ENCODE results near the gene TBC1D20.
"Not testable (repeated sequence)": the region's sequence is repeated elsewhere in the genome, so short reads cannot be mapped to it uniquely, and the experiment has no call there.

Gene TBC1D20, protein sequence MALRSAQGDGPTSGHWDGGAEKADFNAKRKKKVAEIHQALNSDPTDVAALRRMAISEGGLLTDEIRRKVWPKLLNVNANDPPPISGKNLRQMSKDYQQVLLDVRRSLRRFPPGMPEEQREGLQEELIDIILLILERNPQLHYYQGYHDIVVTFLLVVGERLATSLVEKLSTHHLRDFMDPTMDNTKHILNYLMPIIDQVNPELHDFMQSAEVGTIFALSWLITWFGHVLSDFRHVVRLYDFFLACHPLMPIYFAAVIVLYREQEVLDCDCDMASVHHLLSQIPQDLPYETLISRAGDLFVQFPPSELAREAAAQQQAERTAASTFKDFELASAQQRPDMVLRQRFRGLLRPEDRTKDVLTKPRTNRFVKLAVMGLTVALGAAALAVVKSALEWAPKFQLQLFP

DNA sequence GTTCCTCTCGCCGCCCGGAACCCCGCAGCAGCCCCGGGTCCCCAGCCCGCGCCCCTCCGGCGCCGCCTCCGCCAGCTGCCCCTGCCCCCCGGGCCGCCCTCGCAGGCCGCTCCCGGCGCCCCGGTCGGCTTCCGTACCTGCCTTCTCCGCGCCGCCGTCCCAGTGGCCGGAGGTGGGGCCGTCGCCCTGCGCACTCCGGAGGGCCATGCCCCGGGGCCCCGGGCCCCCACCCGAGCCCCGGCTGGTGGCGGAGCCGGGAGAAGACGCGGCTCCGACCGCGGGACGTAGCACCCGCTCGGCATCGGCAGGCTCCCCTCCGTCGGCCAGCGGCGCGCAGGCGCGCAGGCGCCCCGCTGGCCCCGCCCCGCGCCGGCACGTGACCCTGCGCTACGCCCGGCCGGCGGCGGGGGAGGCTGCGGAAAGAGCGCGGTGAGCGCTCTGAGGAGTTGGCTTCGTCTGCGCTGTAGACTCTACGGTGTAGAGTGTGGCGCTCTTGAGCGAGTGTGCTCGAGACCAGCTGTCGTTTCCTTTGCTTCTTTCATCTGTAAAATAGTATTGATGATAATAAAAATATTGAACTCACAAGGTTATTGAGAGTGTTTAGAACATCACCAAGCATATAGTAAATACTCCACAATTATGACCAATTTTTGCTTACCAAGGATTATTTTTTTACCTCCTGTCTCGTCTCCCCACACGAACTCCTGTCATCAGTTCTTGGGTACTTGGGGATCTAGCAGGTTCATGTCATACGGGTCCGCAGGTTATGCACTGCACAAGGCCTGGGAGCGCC is at the start of gene TBC1D20:
TBC1D20 (minus strand) TSS at position 335 of the 793 bp plus-strand sequence; CDS start at position 207, 128 bp downstream.
- DNase-seq (ENCODE audit: low spot score in 2 of 2): peak; percentile 87 to 89
- H3K36me3 ChIP-seq (replicated peaks): peaks cover 4% of the 10 kb centered on the region; the same call in 1 of the 2 replicates
- in situ Hi-C loops (cut with MboI; ENCODE audit: low sequenced_read_pairs): no loop called here
- peaks cover 22% of the 10 kb centered on the region for H3K4me1 ChIP-seq
- no peaks in the 10 kb centered on the region for H3K9me3 ChIP-seq
- no peaks in the 10 kb centered on the region for H3K27me3 ChIP-seq (ENCODE audit: low read depth)
- peak within 1 kb of the TSS; percentile 86 for H3K4me3 ChIP-seq

DNA sequence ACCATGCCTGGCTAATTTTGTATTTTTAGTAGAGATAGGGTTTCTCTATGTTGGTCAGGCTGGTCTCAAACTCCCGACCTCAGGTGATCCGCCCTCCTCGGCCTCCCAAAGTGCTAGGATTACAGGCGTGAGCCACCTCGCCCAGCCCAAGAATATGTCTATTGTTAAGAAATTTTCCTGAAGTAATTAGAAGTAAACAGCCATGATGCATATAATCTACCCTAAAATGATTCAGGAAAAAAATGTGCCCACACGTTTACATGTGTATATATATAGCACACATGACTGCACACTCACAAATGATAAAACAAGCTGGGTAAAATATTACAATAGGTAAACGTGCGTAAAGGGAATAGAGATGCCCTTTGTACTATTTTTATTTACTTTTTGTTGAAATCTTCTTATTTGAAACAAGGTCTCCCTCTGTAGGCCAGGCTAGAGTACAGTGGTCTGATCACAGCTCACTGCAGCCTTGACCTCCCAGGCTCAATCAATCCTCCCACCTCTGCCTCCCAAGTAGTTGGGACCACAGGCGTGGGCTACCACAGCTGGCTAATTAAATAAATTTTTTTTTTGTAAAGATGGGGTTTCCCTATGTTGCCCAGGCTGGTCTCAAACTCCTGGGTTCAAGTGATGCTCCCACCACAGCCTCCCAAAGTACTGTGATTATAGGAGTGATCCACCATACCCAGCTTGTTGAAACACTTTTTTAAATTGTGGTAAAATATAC is 48.2 kb upstream of the TBC1D20 start:
- in situ Hi-C loops (cut with MboI; ENCODE audit: low sequenced_read_pairs); H3K4me3 ChIP-seq; H3K4me1 ChIP-seq; DNase-seq (ENCODE audit: low spot score in 2 of 2); H3K27me3 ChIP-seq (ENCODE audit: low read depth); H3K9me3 ChIP-seq: not testable (repeated sequence)
- peaks cover 32% of the 10 kb centered on the region for H3K36me3 ChIP-seq (replicated peaks)

DNA sequence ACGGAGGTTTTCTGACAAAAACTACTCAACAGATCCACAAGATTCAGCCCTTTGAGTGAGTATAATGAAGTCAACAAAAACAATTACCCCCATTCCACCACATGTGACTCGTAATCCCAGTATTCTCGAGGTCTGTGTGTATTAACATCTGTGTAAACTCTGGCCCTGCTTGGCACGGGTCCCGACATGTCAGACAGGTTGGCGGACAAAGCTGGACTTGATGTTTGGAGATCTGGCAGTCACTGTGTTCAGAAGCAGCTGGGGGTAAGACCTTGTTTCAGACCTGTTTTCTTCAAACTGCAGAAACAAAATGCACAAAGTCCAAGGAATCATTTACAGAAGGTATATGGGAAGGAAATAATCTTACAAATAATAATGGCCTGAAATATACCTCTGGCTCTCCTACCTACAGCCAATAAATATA is 46.0 kb upstream of the TBC1D20 start:
- H3K36me3 ChIP-seq (replicated peaks): peaks cover 47% of the 10 kb centered on the region
- H3K4me1 ChIP-seq; DNase-seq (ENCODE audit: low spot score in 2 of 2); H3K9me3 ChIP-seq; H3K27me3 ChIP-seq (ENCODE audit: low read depth); H3K4me3 ChIP-seq; in situ Hi-C loops (cut with MboI; ENCODE audit: low sequenced_read_pairs): not testable (repeated sequence)

DNA sequence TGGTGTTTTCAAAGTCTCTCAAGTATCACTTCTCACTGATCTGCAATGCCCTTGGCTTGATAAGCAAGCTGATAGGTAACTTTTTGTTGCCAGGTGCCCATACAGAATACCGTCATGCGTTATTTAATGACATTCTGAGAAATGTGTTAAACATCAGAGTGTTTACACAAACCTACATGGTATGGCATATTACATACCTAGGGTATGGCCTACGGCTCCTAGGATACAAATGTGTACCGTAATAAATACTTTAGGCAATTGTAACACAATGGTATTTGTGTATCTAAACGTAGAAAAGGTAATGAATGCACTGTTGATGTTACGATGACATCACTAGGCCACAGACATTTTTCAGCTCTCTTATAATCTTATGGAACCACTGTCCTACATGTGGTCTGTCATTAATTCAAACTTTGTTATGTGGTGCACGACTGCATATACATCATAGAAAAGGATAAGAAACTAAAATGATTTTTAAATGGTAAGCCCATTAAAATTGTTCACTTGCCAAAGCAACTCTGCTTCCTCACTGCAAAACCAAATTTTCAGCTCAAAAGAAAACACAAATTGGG is 45.5 kb upstream of the TBC1D20 start:
- Histone ChIP-seq H3K9me3 (no peaks in the 10 kb centered on the region), H3K36me3 (replicated peaks) (peaks cover 52% of the 10 kb centered on the region), H3K4me1 (no peaks in the 10 kb centered on the region), H3K27me3 (ENCODE audit: low read depth) (no peaks in the 10 kb centered on the region), H3K4me3 (no peak overlapping the region)
- in situ Hi-C loops (cut with MboI; ENCODE audit: low sequenced_read_pairs): no loop called here
- DNase-seq (ENCODE audit: low spot score in 2 of 2): no peak

DNA sequence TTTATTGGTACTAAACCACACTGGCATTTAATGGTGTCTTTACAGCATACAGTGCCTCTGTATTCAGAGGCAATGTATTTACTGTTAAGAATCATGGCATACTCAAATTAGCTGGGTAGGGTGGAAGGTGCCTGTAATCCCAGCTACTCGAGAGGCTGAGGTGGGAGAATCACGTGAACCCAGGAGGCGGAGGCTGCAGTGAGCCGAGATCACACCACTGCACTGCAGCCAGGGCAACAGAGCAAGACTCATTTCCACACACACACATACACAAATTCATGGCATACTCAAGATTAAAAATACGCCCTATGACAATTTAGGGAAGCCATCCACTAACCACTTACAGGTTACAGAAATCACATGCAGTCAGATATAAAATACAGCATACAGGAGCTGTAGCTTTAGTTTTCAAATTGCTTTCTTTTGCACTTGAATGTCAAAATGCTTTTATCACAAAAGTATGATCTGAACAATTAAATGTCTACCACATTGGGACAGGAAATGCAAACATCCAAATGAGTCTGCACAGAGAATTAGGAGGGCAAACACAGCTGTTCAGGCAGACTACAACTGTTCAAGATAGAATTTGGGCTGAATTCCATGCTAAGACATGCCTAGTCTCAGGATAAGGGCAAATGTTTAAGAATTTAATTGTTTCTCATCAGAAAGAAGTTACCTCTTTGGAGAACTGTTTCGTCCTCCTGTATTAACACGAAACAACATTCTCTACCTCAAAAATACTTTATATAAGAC is 44.8 kb upstream of the TBC1D20 start:
- in situ Hi-C loops (cut with MboI; ENCODE audit: low sequenced_read_pairs): no loop called here
- peaks cover 59% of the 10 kb centered on the region for H3K36me3 ChIP-seq (replicated peaks)
- no peaks in the 10 kb centered on the region for H3K4me1 ChIP-seq
- H3K27me3 ChIP-seq (ENCODE audit: low read depth): no peaks in the 10 kb centered on the region
- DNase-seq (ENCODE audit: low spot score in 2 of 2): no peak
- H3K9me3 ChIP-seq: no peaks in the 10 kb centered on the region
- H3K4me3 ChIP-seq: no peak overlapping the region

DNA sequence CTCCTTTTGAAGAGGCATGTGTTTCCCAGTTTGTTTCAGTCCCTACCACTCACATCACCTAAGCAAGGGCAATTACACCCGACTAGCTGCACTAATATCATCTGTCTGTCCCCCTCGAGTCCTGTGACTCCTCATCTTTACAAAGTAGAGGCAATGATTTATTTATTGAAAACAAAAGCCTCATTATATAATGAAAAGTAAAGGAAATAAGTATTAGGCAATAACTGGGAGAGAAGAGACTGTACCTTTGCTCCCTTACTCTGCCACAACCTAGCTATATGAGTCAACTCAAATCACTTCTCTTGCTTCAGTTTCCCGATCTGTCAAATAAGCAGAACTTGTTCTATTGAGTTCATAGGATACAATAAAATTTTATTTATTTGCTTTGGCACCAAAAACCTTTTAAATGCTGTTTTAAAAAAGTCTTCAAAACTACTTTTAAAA is 42.3 kb upstream of the TBC1D20 start:
- no peaks in the 10 kb centered on the region for H3K27me3 ChIP-seq (ENCODE audit: low read depth)
- in situ Hi-C loops (cut with MboI; ENCODE audit: low sequenced_read_pairs): no loop called here
- no peaks in the 10 kb centered on the region for H3K9me3 ChIP-seq
- no peak for DNase-seq (ENCODE audit: low spot score in 2 of 2)
- peaks cover 74% of the 10 kb centered on the region for H3K36me3 ChIP-seq (replicated peaks)
- H3K4me3 ChIP-seq: no peak overlapping the region
- H3K4me1 ChIP-seq: no peaks in the 10 kb centered on the region

DNA sequence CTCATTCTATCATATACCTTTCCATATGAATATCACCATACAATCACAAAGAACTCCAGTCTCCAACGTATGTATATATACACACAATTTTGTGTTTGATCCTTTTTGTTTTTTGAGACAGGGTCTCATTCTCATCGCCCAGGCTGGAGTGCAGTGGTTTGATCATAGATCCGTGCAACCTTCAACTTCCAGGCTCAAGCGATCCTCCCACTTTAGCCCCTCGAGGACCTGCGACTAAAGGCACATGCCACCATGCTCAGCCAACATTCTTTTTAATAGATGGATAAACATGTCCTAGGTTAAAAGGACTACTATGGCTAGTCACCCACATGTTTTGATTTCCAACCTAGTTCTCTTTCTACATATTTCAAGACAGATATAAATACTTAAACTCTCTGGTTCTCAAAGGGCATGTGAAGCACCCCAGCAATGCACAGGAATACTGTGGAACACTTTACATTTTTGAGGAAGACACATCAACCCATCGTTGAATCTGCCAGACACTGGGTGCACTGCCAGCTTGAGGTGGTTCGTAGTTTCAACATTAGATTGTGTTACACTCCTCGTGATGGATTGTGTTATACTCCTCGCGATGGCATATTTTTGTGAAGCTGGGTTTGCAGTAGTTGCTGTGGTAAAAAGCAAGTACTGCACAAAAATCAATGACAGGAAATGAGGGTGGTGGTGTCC is 40.9 kb upstream of the TBC1D20 start:
- H3K4me1 ChIP-seq: no peaks in the 10 kb centered on the region
- no peaks in the 10 kb centered on the region for H3K27me3 ChIP-seq (ENCODE audit: low read depth)
- in situ Hi-C loops (cut with MboI; ENCODE audit: low sequenced_read_pairs): no loop called here
- H3K9me3 ChIP-seq: no peaks in the 10 kb centered on the region
- H3K36me3 ChIP-seq (replicated peaks): peaks cover 80% of the 10 kb centered on the region
- H3K4me3 ChIP-seq: no peak overlapping the region
- no peak for DNase-seq (ENCODE audit: low spot score in 2 of 2)

DNA sequence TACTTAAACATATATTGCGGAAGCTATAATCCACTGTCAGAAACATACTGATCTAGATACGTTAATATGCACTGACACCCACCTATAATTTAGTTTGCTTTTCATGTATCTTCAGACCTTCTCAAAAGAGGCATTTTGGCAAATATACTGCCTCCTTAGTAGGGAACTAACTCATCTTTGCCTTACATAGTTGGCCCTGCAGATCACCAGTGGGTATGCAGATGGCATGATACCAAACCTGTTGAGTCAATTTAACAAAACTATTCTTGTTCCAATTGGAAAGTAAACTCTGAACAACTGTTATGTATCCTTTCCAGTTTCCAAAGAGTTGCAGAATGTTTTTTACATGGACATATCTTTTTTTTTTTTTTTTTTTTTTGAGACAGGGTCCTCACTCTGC is 35.6 kb upstream of the TBC1D20 start:
- Histone ChIP-seq H3K4me1 (no peaks in the 10 kb centered on the region), H3K36me3 (replicated peaks) (peaks cover 81% of the 10 kb centered on the region), H3K27me3 (ENCODE audit: low read depth) (no peaks in the 10 kb centered on the region), H3K4me3 (no peak overlapping the region), H3K9me3 (no peaks in the 10 kb centered on the region)
- in situ Hi-C loops (cut with MboI; ENCODE audit: low sequenced_read_pairs): no loop called here
- no peak for DNase-seq (ENCODE audit: low spot score in 2 of 2)

DNA sequence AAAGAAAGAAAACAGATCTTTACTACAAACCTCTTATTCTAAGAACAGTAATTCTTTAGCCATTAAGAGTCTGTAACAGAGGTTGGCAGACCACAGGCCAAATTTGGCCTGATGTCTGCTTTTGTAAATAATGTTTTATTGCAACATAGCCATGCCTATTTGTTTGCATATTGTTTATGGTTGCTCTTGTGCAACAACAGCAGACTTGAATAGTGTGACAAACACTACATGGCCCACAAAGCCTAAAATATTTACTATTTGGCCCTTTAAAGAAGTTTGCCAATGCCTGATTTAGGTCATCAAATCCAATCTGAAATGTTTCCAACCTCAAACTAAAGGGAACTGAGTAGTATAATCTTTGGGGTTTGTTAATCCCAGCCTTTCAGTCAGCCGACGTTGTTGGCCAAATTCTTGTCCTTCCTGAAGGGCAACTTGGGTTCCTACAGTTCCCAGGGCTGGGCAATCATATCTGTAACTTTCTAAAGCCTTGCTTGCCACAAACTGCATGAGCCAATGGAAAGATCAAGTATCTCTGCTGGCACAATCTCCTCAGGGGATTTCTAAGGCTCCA is 33.9 kb upstream of the TBC1D20 start:
- in situ Hi-C loops (cut with MboI; ENCODE audit: low sequenced_read_pairs): no loop called here
- Histone ChIP-seq H3K36me3 (replicated peaks) (peaks cover 80% of the 10 kb centered on the region), H3K4me3 (no peak overlapping the region), H3K4me1 (no peaks in the 10 kb centered on the region), H3K9me3 (no peaks in the 10 kb centered on the region), H3K27me3 (ENCODE audit: low read depth) (no peaks in the 10 kb centered on the region)
- no peak for DNase-seq (ENCODE audit: low spot score in 2 of 2)

DNA sequence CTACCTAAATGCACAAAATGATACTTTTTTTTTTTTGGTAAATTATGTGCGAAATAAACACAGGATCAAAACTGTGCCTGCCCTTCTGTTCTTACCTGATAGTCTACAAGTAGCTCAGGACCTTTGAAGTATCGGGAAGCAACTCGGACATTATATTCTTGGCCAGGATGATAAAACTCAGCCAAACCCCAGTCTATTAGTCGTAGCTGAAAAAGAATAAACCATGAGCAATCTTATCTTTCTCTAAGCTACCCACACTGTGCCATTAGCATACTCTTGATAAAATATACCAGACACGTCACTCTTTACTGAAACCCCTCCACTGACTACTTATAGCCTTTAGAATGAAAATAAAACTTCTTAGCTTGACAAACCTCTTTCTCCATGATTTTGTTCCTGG is 29.8 kb upstream of the TBC1D20 start:
- DNase-seq (ENCODE audit: low spot score in 2 of 2): no peak
- Histone ChIP-seq H3K4me1 (no peaks in the 10 kb centered on the region), H3K27me3 (ENCODE audit: low read depth) (no peaks in the 10 kb centered on the region), H3K4me3 (no peak overlapping the region), H3K36me3 (replicated peaks) (peaks cover 82% of the 10 kb centered on the region), H3K9me3 (no peaks in the 10 kb centered on the region)
- in situ Hi-C loops (cut with MboI; ENCODE audit: low sequenced_read_pairs): no loop called here

DNA sequence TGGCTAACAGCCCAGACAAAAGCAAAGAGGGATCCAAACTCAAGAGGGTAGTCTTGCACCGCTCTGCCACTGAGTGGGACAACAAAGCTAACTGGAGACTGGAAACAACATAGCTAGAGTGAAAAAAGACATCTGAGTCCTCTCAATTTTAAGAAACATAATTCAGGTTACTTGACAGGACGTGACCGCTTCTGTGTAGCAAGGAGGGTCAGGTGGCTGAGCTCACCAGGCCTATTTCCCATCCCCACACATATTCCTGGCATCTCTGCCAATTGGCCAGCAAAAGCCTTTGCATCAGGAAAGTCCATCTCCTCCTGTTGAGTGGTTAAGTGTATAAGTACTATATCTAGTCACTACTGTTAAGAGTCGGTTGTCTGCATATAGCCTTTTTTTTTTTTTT is 25.3 kb upstream of the TBC1D20 start:
- no peak overlapping the region for H3K4me3 ChIP-seq
- in situ Hi-C loops (cut with MboI; ENCODE audit: low sequenced_read_pairs): no loop called here
- H3K4me1 ChIP-seq: no peaks in the 10 kb centered on the region
- H3K9me3 ChIP-seq: no peaks in the 10 kb centered on the region
- no peaks in the 10 kb centered on the region for H3K27me3 ChIP-seq (ENCODE audit: low read depth)
- DNase-seq (ENCODE audit: low spot score in 2 of 2): no peak
- peaks cover 85% of the 10 kb centered on the region for H3K36me3 ChIP-seq (replicated peaks)

DNA sequence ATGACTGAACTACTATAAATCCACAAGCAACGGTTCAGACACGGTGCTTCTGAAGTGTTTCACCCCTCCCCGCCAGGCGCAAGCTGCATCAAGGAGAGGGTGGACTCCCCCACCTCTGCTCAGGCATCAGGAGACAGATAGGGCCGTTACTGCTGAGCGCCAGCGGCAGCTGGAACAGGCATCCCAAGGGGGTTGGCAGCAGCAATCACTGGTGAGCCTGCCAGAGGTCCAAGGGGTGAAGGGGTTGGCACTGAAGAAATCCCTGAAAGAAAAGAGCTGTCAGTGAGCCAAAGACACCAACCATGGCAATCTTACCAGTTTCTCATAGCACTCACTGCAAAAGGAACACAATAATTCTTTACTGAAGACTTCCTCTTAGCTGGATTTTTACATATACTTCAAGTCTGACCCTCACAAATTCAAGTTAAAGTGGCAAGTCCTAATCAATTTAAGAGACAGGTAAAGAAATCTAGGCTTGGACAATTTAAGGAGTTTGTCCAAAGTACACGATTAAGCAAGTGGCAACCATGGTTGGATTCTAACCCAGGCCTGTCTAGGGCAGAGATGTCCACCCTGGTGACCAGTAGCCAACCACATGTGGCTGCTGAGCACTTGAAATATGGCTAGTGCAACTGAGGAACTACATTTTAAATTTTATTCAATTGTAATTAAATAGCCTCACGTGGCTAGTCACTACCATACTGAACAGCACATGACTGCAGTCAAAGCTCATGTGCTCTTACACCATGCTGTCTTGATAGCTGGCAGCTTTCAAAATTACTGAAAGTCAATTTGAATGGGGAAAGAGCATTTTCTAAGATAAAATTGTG is 21.7 kb upstream of the TBC1D20 start:
- in situ Hi-C loops (cut with MboI; ENCODE audit: low sequenced_read_pairs): no loop called here
- Histone ChIP-seq H3K4me1 (no peaks in the 10 kb centered on the region), H3K9me3 (no peaks in the 10 kb centered on the region), H3K4me3 (no peak overlapping the region), H3K36me3 (replicated peaks) (peaks cover 74% of the 10 kb centered on the region), H3K27me3 (ENCODE audit: low read depth) (no peaks in the 10 kb centered on the region)
- no peak for DNase-seq (ENCODE audit: low spot score in 2 of 2)
